DND-41 (cell line): ENCODE data around the gene TPO.

ENCODE experiments used
- ATAC-seq: fragments of 200-7000 bp; cut with Tn5 transposase; 3 replicates; pipeline ENCODE4 v1.9.1; 2021; ENCODE audit warnings: low read depth; ENCODE audit not compliant: insufficient read depth
- DNase-seq: peaks from one replicate; pipeline ENCODE4 v3.0.0-alpha.2; 2020
- H2AFZ ChIP-seq: 2 replicates; pipeline ENCODE4 v1.6.0; 2012; ENCODE audit warnings: low read depth, low read length
- H3K27ac ChIP-seq: 2 replicates; pipeline ENCODE4 v1.5.1; 2012; ENCODE audit warnings: low read length, inconsistent platforms
- H3K27me3 ChIP-seq: fragments of 200-600 bp; sonication (generic); 2 replicates; pipeline ENCODE4 v1.6.0; 2012; ENCODE audit warnings: low read length, mild to moderate bottlenecking, inconsistent platforms; ENCODE audit not compliant: insufficient read depth, poor library complexity
- H3K36me3 ChIP-seq: 2 replicates; pipeline ENCODE4 v1.5.1; 2012; ENCODE audit warnings: low read length, inconsistent platforms; ENCODE audit not compliant: insufficient read depth
- H3K4me1 ChIP-seq: 2 replicates; pipeline ENCODE4 v1.5.1; 2012; ENCODE audit warnings: mild to moderate bottlenecking, low read length; ENCODE audit not compliant: insufficient read depth
- H3K4me2 ChIP-seq: 2 replicates; pipeline ENCODE4 v1.6.0; 2012; ENCODE audit warnings: mild to moderate bottlenecking, moderate library complexity, low read length, inconsistent platforms; ENCODE audit not compliant: insufficient read depth
- H3K4me3 ChIP-seq, 2 experiments: fragments of 200-600 bp in 1 of 2; shearing (Covaris generic) in 1 of 2; 2 replicates each; pipeline ENCODE4 v1.5.1; 2012 to 2016; ENCODE audit warnings: inconsistent platforms in 2 of 2, low read length in 2 of 2, mild to moderate bottlenecking in 2 of 2, low read depth in 1 of 2, moderate library complexity in 1 of 2
- H3K79me2 ChIP-seq: 2 replicates; pipeline ENCODE4 v1.6.0; 2012; ENCODE audit warnings: low read length, inconsistent platforms; ENCODE audit not compliant: insufficient read depth
- H3K9ac ChIP-seq: 2 replicates; pipeline ENCODE4 v1.6.0; 2012; ENCODE audit warnings: low read depth, mild to moderate bottlenecking, inconsistent platforms, low read length, moderate library complexity
- H3K9me3 ChIP-seq: 2 replicates; pipeline ENCODE4 v1.5.1; 2012; ENCODE audit warnings: low read length, moderate library complexity, mild to moderate bottlenecking, inconsistent platforms; ENCODE audit not compliant: insufficient read depth, severe bottlenecking
- H4K20me1 ChIP-seq: 2 replicates; pipeline ENCODE4 v1.6.0; 2012; ENCODE audit warnings: low read length; ENCODE audit not compliant: insufficient read depth
- CTCF ChIP-seq: IDR thresholded peaks from 2 replicates; pipeline ENCODE4 v1.5.1; 2012; ENCODE audit warnings: borderline replicate concordance, low read length, moderate library complexity, mild to moderate bottlenecking; ENCODE audit not compliant: poor library complexity, severe bottlenecking; ENCODE audit errors: extremely low read depth
- EZH2 ChIP-seq: IDR thresholded peaks from 3 replicates; pipeline ENCODE4 v1.6.1; 2012; ENCODE audit warnings: borderline replicate concordance, low read depth, mild to moderate bottlenecking, moderate library complexity, low read length, inconsistent platforms; ENCODE audit not compliant: severe bottlenecking

The TPO gene

GRCh38 chr2:1492711-1493430, 79.6 kb downstream of the TPO start:
- H3K79me2 ChIP-seq = no peaks in the 10 kb centered on the region
- no peak for DNase-seq
- ATAC-seq = no peak
- H2AFZ ChIP-seq = no peak overlapping the region
- no peaks in the 10 kb centered on the region for H4K20me1 ChIP-seq
- H3K36me3 ChIP-seq = no peaks in the 10 kb centered on the region
- no peak overlapping the region for H3K4me3 ChIP-seq
- no peak for TF ChIP-seq EZH2
- no peak for TF ChIP-seq CTCF
- H3K9me3 ChIP-seq = no peaks in the 10 kb centered on the region
- no peaks in the 10 kb centered on the region for H3K4me1 ChIP-seq
- H3K4me2 ChIP-seq = no peak overlapping the region
- no peaks in the 10 kb centered on the region for H3K27me3 ChIP-seq
- no peak overlapping the region for H3K27ac ChIP-seq
- H3K9ac ChIP-seq = no peak overlapping the region

DNA sequence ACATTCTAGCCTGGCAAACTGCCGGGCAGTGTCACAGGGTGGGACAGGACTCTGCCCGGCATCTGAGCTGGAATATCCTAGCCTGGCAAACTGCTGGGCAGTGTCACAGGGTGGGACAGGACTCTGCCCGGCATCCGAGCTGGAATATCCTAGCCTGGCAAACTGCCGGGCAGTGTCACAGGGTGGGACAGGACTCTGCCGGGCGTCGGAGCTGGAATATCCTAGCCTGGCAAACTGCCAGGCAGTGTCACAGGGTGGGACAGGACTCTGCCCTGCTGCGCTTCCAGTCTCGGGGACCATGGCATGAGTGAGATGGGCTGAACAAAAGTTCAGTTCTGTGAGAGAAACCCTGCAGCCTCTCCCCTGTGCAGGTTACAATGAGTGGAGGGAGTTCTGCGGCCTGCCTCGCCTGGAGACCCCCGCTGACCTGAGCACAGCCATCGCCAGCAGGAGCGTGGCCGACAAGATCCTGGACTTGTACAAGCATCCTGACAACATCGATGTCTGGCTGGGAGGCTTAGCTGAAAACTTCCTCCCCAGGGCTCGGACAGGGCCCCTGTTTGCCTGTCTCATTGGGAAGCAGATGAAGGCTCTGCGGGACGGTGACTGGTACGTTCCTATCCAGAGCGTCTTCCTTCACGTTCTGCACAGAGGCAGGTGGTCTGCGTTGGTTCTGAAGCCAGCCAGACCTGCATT, 80.3 kb downstream of the TPO start:
- no peak overlapping the region for H2AFZ ChIP-seq
- no peaks in the 10 kb centered on the region for H3K9me3 ChIP-seq
- H3K27me3 ChIP-seq = no peaks in the 10 kb centered on the region
- no peaks in the 10 kb centered on the region for H3K4me1 ChIP-seq
- no peaks in the 10 kb centered on the region for H3K36me3 ChIP-seq
- ATAC-seq = no peak
- H4K20me1 ChIP-seq = no peaks in the 10 kb centered on the region
- no peaks in the 10 kb centered on the region for H3K79me2 ChIP-seq
- TF ChIP-seq EZH2 (no peak), CTCF (no peak)
- no peak for DNase-seq
- H3K4me2 ChIP-seq = no peak overlapping the region
- H3K4me3 ChIP-seq = no peak overlapping the region
- H3K27ac ChIP-seq = no peak overlapping the region
- H3K9ac ChIP-seq = no peak overlapping the region

DNA sequence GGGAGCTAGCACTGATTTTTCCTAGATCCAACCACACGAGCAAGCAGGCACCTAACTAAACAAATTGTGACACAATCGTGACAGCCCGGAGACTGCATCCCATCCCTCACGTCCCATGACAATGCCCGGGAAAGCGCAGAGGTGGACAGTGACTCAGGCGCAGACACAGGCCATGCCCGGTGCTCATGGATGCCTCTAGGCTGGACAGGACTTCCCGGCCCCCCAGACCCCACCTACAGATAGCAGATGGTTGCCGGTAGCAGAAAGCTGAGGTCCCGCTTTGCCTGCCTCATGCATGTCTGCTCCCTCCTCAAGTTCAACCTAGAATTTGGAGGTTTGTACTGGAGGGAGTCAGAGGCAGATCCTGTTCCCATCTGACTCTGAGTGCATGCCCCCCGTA, 81.0 kb downstream of the TPO start:
- no peaks in the 10 kb centered on the region for H4K20me1 ChIP-seq
- H3K27ac ChIP-seq = no peak overlapping the region
- H2AFZ ChIP-seq = no peak overlapping the region
- DNase-seq (no peak), ATAC-seq (no peak)
- TF ChIP-seq CTCF (no peak), EZH2 (no peak)
- no peaks in the 10 kb centered on the region for H3K79me2 ChIP-seq
- no peaks in the 10 kb centered on the region for H3K36me3 ChIP-seq
- no peaks in the 10 kb centered on the region for H3K27me3 ChIP-seq
- H3K9me3 ChIP-seq = no peaks in the 10 kb centered on the region
- H3K4me1 ChIP-seq = no peaks in the 10 kb centered on the region
- no peak overlapping the region for H3K4me2 ChIP-seq
- no peak overlapping the region for H3K4me3 ChIP-seq
- no peak overlapping the region for H3K9ac ChIP-seq
